Neural progenitor cell (in vitro differentiated cells): ENCODE data around the gene PRKD1. TPM values are rescaled to one million over a fixed set of nuclear protein-coding genes. Genes with fewer than 3 reads are reported as not detected.

Source experiments
- DNase-seq: peaks from one replicate; pipeline ENCODE4 v3.0.0-alpha.2; 2016; ENCODE audit warnings: low spot score
- H2AFZ ChIP-seq: fragments of 200-600 bp; sonication (generic); replicated peaks from 2 replicates; pipeline ENCODE4 v1.6.1; 2016; ENCODE audit warnings: antibody characterized with exemption
- H3F3A ChIP-seq: fragments of 200-600 bp; sonication (generic); 2 replicates; pipeline ENCODE4 v1.6.1; 2016; ENCODE audit warnings: antibody characterized with exemption, low read depth
- H3K27ac ChIP-seq: fragments of 200-600 bp; sonication (generic); 2 replicates; pipeline ENCODE4 v1.5.1; 2016; ENCODE audit warnings: mild to moderate bottlenecking
- H3K27me3 ChIP-seq: fragments of 200-600 bp; sonication (generic); 2 replicates; pipeline ENCODE4 v1.6.1; 2016; ENCODE audit warnings: mild to moderate bottlenecking, moderate library complexity
- H3K36me3 ChIP-seq: fragments of 200-600 bp; sonication (generic); 2 replicates; pipeline ENCODE4 v1.5.1; 2016
- H3K4me1 ChIP-seq: fragments of 200-600 bp; sonication (generic); 2 replicates; pipeline ENCODE4 v1.6.1; 2016; ENCODE audit warnings: mixed run types
- H3K4me2 ChIP-seq: fragments of 200-600 bp; sonication (generic); 2 replicates; pipeline ENCODE4 v1.6.1; 2016
- H3K4me3 ChIP-seq: fragments of 200-600 bp; sonication (generic); 2 replicates; pipeline ENCODE4 v1.5.1; 2016
- H3K79me2 ChIP-seq: fragments of 200-600 bp; sonication (generic); 2 replicates; pipeline ENCODE4 v1.6.1; 2016; ENCODE audit warnings: low read depth
- H3K9ac ChIP-seq: fragments of 200-600 bp; sonication (generic); 2 replicates; pipeline ENCODE4 v1.6.1; 2016
- H3K9me3 ChIP-seq: fragments of 200-600 bp; sonication (generic); 2 replicates; pipeline ENCODE4 v1.5.1; 2016; ENCODE audit warnings: low read depth
- H4K20me1 ChIP-seq: fragments of 200-600 bp; sonication (generic); 2 replicates; pipeline ENCODE4 v1.6.1; 2016; ENCODE audit warnings: low read depth
- H3K27ac Mint-ChIP-seq: 3 replicates; pipeline ENCODE4 v1.8.0; 2021; ENCODE audit warnings: mixed read lengths
- H3K27me3 Mint-ChIP-seq: 2 replicates; pipeline ENCODE4 v1.8.0; 2022; ENCODE audit warnings: low read depth, mild to moderate bottlenecking, inconsistent platforms, moderate library complexity, mixed read lengths; ENCODE audit not compliant: insufficient read depth
- H3K36me3 Mint-ChIP-seq: 3 replicates; pipeline ENCODE4 v1.8.0; 2021; ENCODE audit warnings: mixed read lengths
- H3K4me1 Mint-ChIP-seq: 3 replicates; pipeline ENCODE4 v1.8.0; 2021; ENCODE audit warnings: mixed read lengths
- H3K4me3 Mint-ChIP-seq: 3 replicates; pipeline ENCODE4 v1.8.0; 2021; ENCODE audit warnings: mild to moderate bottlenecking, moderate library complexity, mixed read lengths
- H3K9me3 Mint-ChIP-seq: 3 replicates; pipeline ENCODE4 v1.8.0; 2020; ENCODE audit warnings: mixed read lengths
- CTCF ChIP-seq: fragments of 200-600 bp; sonication (generic); IDR thresholded peaks from 2 replicates; pipeline ENCODE4 v1.5.1; 2017; ENCODE audit warnings: antibody characterized with exemption, mild to moderate bottlenecking
- EZH2 ChIP-seq: fragments of 200-600 bp; sonication (generic); IDR thresholded peaks from 2 replicates; pipeline ENCODE4 v1.6.1; 2017; ENCODE audit warnings: antibody characterized with exemption, mild to moderate bottlenecking, moderate library complexity
- EZH2phosphoT487 ChIP-seq: fragments of 200-600 bp; sonication (generic); IDR thresholded peaks from 2 replicates; pipeline ENCODE4 v1.6.1; 2017; ENCODE audit warnings: antibody characterized with exemption
- total RNA-seq: library from RNA; depleted of rRNA; stranded (reverse); fragments of >200 nt; gene quantifications from 2 replicates; pipeline ENCODE4 v1.2.3, GENCODE V29; 2015; ENCODE audit warnings: low replicate concordance

PRKD1 gene
- total RNA-seq, 1 donor from 2014 or later: 8.7 TPM

DNA sequence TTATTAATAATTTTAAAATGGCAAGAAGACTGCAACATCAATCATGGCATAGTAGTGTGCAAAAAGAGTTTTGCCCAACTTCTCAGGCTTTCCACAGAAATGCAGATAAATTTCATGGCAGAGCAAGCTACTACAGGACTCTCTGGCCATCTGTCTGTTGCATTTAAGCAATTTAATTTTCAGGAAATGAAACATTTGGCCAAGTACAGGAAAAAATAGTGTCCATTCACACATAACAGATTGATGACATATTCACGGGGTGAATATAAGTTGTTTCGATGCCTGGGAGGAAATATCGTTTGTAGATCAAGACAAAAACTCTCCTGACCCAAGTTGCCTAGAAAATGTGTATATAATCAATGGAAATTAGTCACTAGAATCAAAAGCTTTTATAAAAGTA is 324.0 kb downstream of the PRKD1 start:
- no peak overlapping the region for H2AFZ ChIP-seq
- Mint-ChIP-seq H3K4me1 (peaks cover 13% of the 10 kb centered on the region), H3K36me3 (no peaks in the 10 kb centered on the region), H3K4me3 (no peak overlapping the region), H3K27ac (no peak overlapping the region), H3K9me3 (no peaks in the 10 kb centered on the region), H3K27me3 (no peaks in the 10 kb centered on the region)
- H3K79me2 ChIP-seq: no peaks in the 10 kb centered on the region
- H3K9ac ChIP-seq: no peak overlapping the region
- no peak overlapping the region for H3K4me3 ChIP-seq
- H3K4me1 ChIP-seq: no peaks in the 10 kb centered on the region
- H4K20me1 ChIP-seq: no peaks in the 10 kb centered on the region
- no peaks in the 10 kb centered on the region for H3K36me3 ChIP-seq
- H3K9me3 ChIP-seq: no peaks in the 10 kb centered on the region
- H3K4me2 ChIP-seq: no peak overlapping the region
- H3K27ac ChIP-seq: no peak overlapping the region
- H3F3A ChIP-seq: no peaks in the 10 kb centered on the region
- no peaks in the 10 kb centered on the region for H3K27me3 ChIP-seq
- no peak for TF ChIP-seq EZH2
- no peak for TF ChIP-seq EZH2phosphoT487
- no peak for TF ChIP-seq CTCF
- DNase-seq: no peak

DNA sequence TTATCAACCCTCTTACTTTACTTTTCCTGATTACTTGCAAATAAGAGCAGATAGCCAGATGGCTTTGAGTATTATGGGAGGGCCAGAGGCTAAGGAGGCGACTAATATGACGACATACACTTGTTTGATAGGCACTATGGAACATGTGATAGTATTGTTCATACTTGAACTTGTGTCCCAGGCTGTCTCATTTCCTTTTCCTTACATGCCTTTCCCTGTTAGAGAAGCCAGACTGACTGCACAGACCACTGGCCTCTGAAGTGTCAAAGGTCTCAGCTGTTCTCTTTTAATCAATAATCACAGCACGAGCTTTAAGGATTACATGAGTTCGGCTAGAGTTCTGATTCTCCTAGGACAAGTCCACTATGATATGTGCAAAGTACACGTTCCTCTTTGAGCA is 326.0 kb downstream of the PRKD1 start:
- Mint-ChIP-seq H3K9me3 (no peaks in the 10 kb centered on the region), H3K36me3 (no peaks in the 10 kb centered on the region), H3K4me1 (peaks cover 13% of the 10 kb centered on the region), H3K27me3 (no peaks in the 10 kb centered on the region), H3K27ac (no peak overlapping the region), H3K4me3 (no peak overlapping the region)
- Histone ChIP-seq H3K9ac (no peak overlapping the region), H2AFZ (no peak overlapping the region), H3K27me3 (no peaks in the 10 kb centered on the region), H4K20me1 (no peaks in the 10 kb centered on the region), H3K27ac (no peak overlapping the region), H3K36me3 (no peaks in the 10 kb centered on the region), H3K4me2 (no peak overlapping the region), H3K79me2 (no peaks in the 10 kb centered on the region), H3K4me1 (no peaks in the 10 kb centered on the region), H3F3A (no peaks in the 10 kb centered on the region), H3K9me3 (no peaks in the 10 kb centered on the region), H3K4me3 (no peak overlapping the region)
- TF ChIP-seq EZH2: no peak
- TF ChIP-seq CTCF: no peak
- no peak for DNase-seq

DNA sequence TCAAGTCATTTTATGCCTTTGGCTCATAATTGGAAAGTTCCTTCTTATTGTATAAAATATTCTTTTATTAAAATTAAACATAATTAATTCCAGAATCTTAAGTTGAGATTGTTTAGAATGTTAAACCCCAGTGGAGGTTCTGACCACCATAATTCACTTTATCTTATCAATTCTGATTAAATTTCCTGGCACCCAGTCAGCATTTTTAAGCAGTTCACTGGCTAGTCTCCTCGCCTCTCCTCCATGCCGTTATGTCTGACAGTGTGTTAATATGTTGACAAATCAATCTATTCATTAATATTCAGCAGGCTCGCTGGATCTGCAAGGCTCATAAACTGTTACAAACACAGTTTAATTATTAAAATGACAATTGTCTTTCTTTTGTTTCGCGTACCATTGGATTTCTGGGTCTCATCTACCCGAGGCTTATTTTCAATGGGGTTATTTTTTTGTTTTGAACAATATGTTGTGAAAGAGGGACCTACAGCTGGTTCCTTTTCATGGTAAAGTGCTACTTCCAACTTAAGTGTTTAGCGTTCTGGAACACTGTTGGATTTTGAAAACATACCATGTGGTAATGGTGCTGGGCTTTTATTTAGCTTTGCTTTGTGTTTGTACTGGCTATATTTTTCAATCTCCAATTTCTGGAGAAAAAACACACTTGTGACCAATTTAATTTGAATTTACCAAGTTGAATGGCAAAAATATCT is 339.7 kb downstream of the PRKD1 start:
- H3F3A ChIP-seq: no peaks in the 10 kb centered on the region
- no peak overlapping the region for H3K27ac Mint-ChIP-seq

More for the DNA sequence above, 339.7 kb downstream of the PRKD1 start:
- H3K36me3 ChIP-seq: no peaks in the 10 kb centered on the region
- H3K9me3 ChIP-seq: no peaks in the 10 kb centered on the region
- H3K79me2 ChIP-seq: no peaks in the 10 kb centered on the region
- Mint-ChIP-seq H3K27me3 (no peaks in the 10 kb centered on the region), H3K9me3 (no peaks in the 10 kb centered on the region), H3K4me3 (no peak overlapping the region), H3K4me1 (peaks cover 25% of the 10 kb centered on the region), H3K36me3 (no peaks in the 10 kb centered on the region)
- no peak overlapping the region for H3K27ac ChIP-seq
- H3K9ac ChIP-seq: no peak overlapping the region
- no peak overlapping the region for H3K4me3 ChIP-seq
- H2AFZ ChIP-seq: no peak overlapping the region
- H4K20me1 ChIP-seq: no peaks in the 10 kb centered on the region
- peaks cover 11% of the 10 kb centered on the region for H3K4me1 ChIP-seq
- H3K27me3 ChIP-seq: no peaks in the 10 kb centered on the region
- H3K4me2 ChIP-seq: no peak overlapping the region
- TF ChIP-seq CTCF: no peak
- TF ChIP-seq EZH2phosphoT487: no peak
- TF ChIP-seq EZH2: no peak
- DNase-seq: no peak
